BE2C (cell line): ENCODE data around the gene THAP9. TPM values are rescaled to one million over a fixed set of nuclear protein-coding genes. Genes with fewer than 3 reads are reported as not detected.
"Not testable (repeated sequence)": the region's sequence is repeated elsewhere in the genome, so short reads cannot be mapped to it uniquely, and the experiment has no call there.

Experiments used
- DNase-seq: peaks from one replicate; pipeline ENCODE4 v3.0.0-alpha.2; 2020
- H3K27me3 ChIP-seq: fragments of 250-450 bp; sonication (Bioruptor Pico); 2 replicates; pipeline ENCODE4 v1.5.1; 2020; ENCODE audit warnings: mild to moderate bottlenecking
- H3K36me3 ChIP-seq: fragments of 250-450 bp; sonication (Bioruptor Pico); 2 replicates; pipeline ENCODE4 v1.5.1; 2020; ENCODE audit warnings: mild to moderate bottlenecking
- H3K4me1 ChIP-seq: fragments of 250-450 bp; sonication (Bioruptor Pico); 2 replicates; pipeline ENCODE4 v1.5.1; 2020
- H3K4me3 ChIP-seq: 2 replicates; pipeline ENCODE4 v1.5.1; 2011; ENCODE audit warnings: low read depth, low read length
- H3K9me3 ChIP-seq: fragments of 250-450 bp; sonication (Bioruptor Pico); 2 replicates; pipeline ENCODE4 v1.5.1; 2020
- polyA plus RNA-seq: library from polyadenylated mRNA; unstranded; fragments of >200 nt; gene quantifications from one replicate; pipeline ENCODE4 v1.2.1, GENCODE V29; 2012; ENCODE audit warnings: low read depth, missing spikeins; ENCODE audit not compliant: insufficient read length, insufficient read depth
- TF ChIP-seq, protein P1 (sequence below): IDR thresholded peaks from 2 replicates; pipeline ENCODE4 v1.5.1; 2012; ENCODE audit warnings: mild to moderate bottlenecking, low read depth, low read length

THAP9 gene, protein sequence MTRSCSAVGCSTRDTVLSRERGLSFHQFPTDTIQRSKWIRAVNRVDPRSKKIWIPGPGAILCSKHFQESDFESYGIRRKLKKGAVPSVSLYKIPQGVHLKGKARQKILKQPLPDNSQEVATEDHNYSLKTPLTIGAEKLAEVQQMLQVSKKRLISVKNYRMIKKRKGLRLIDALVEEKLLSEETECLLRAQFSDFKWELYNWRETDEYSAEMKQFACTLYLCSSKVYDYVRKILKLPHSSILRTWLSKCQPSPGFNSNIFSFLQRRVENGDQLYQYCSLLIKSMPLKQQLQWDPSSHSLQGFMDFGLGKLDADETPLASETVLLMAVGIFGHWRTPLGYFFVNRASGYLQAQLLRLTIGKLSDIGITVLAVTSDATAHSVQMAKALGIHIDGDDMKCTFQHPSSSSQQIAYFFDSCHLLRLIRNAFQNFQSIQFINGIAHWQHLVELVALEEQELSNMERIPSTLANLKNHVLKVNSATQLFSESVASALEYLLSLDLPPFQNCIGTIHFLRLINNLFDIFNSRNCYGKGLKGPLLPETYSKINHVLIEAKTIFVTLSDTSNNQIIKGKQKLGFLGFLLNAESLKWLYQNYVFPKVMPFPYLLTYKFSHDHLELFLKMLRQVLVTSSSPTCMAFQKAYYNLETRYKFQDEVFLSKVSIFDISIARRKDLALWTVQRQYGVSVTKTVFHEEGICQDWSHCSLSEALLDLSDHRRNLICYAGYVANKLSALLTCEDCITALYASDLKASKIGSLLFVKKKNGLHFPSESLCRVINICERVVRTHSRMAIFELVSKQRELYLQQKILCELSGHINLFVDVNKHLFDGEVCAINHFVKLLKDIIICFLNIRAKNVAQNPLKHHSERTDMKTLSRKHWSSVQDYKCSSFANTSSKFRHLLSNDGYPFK
- polyA plus RNA-seq = 3.0 TPM

DNA sequence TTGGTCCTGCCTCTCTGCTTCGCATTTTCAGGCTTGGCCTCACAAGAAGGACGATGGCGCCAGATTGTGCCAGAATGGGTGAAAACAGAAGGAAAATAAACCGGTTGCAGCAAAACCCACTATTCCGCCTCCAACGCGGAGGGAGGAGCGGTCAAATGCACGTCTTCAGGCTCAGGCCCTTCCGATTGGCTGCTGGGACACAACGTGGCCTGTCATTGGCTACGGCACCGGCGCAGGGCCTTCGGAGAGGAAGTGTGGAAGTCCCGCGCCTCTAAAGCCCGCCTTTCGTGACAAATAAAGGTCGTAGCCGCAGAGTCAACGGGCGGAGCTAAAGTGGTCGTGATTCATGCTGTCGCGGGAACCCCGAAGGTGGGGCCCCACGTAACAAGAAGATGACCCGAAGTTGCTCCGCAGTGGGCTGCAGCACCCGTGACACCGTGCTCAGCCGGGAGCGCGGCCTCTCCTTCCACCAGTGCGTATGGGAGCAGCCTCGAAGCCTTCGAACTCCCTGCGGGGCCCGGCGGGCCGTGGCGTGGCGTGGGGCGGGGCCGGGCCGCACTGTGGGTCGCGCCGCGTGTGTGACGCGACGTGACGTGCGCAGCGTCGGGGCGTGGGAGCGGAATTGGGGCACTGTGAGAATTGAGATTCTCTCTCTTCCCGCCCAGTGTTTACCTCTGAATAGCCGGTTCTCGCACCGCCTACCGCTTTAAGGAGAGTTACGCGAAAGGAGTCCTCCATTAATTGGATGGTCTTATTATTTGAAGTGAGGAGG, at the start of gene THAP9:
THAP9 (plus strand) TSS at position 325 of the 772 bp plus-strand sequence; CDS start at position 393, 68 bp downstream.
- TF ChIP-seq, protein P1, sequence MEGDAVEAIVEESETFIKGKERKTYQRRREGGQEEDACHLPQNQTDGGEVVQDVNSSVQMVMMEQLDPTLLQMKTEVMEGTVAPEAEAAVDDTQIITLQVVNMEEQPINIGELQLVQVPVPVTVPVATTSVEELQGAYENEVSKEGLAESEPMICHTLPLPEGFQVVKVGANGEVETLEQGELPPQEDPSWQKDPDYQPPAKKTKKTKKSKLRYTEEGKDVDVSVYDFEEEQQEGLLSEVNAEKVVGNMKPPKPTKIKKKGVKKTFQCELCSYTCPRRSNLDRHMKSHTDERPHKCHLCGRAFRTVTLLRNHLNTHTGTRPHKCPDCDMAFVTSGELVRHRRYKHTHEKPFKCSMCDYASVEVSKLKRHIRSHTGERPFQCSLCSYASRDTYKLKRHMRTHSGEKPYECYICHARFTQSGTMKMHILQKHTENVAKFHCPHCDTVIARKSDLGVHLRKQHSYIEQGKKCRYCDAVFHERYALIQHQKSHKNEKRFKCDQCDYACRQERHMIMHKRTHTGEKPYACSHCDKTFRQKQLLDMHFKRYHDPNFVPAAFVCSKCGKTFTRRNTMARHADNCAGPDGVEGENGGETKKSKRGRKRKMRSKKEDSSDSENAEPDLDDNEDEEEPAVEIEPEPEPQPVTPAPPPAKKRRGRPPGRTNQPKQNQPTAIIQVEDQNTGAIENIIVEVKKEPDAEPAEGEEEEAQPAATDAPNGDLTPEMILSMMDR = no peak

GRCh38 chr4:82851318-82851717, 49.2 kb upstream of the THAP9 start:
- no peaks in the 10 kb centered on the region for H3K4me1 ChIP-seq
- H3K27me3 ChIP-seq = no peaks in the 10 kb centered on the region
- H3K9me3 ChIP-seq = no peaks in the 10 kb centered on the region
- H3K36me3 ChIP-seq = peaks cover 72% of the 10 kb centered on the region
- no peak for DNase-seq
- H3K4me3 ChIP-seq = no peak overlapping the region
- TF ChIP-seq, protein P1 = no peak

More for the DNA sequence above, at the start of gene THAP9:
- Histone ChIP-seq H3K4me3 (peak within 1 kb of the TSS; percentile 74), H3K9me3 (no peaks in the 10 kb centered on the region), H3K27me3 (no peaks in the 10 kb centered on the region), H3K4me1 (no peaks in the 10 kb centered on the region), H3K36me3 (peaks cover 24% of the 10 kb centered on the region)
- peak; percentile 98 for DNase-seq

DNA sequence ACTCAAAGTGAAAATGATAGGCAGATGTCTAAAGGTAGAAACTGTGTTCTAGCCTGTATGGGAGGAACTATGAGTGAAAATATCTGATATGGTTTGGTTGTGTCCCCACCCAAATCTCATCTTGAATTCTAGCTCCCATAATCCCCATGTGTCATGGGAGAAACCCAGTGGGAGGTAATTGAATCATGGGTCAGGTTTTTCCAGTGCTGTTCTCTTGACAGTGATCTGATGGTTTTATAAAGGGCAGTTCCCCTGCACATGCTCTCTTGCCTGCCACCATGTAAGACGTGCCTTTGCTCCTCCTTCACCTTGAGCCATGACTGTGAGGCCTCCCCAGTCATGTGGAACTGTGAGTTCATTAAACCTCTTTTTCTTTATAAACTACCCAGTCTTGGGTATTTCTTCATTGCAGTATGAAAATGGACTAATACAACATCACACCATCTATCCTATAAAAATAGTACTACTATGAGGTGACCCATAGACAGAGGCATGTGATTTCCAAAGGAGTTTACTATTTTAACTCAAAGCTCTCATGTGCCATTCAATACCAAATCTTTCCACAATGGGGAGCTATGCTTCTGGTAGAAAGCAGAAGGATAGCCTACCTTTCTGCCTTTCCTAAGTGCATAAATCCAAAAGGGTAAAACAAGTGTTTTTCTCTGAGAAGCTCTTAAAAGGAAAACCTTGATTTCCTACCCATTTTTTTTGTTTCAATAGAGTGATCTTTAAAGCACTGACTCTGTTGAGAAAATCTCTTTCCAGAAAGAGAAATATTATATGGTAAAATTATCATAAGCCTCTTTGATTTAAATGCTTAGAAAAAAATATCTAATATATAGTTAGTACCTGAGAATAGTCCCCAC, 48.4 kb upstream of the THAP9 start:
- H3K4me3 ChIP-seq = no peak overlapping the region
- peaks cover 73% of the 10 kb centered on the region for H3K36me3 ChIP-seq
- no peaks in the 10 kb centered on the region for H3K27me3 ChIP-seq
- TF ChIP-seq, protein P1 = peak; percentile 62
- no peaks in the 10 kb centered on the region for H3K9me3 ChIP-seq
- no peaks in the 10 kb centered on the region for H3K4me1 ChIP-seq
- no peak for DNase-seq

DNA sequence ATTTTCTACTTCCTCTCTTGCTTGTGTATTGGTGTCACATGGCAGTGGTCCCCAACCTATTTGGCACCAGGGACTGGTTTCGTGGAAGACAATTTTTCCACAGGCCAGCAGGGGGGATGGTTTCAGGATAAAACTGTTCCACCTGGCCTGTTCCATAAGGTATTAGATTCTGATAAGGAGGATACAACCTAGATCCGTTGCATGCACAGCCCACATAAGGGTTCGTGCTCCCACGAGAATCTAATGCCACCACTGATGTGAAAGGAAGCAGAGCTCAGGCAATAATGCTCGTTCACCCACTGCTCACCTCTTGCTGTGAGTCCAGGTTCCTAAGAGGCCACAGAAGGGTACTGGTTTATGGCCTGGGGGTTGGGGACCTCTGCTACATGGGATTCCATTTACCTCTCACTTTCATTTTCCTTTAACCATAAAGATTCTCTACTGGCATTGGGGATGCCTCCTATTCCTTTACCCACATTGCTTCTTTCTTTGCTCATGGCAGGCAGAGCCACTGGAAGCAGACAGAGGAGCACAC, 47.7 kb upstream of the THAP9 start:
- no peaks in the 10 kb centered on the region for H3K27me3 ChIP-seq
- TF ChIP-seq, protein P1 = no peak; the same call in 1 of the 2 replicates
- H3K9me3 ChIP-seq = no peaks in the 10 kb centered on the region
- H3K4me1 ChIP-seq = no peaks in the 10 kb centered on the region
- DNase-seq = peak; percentile 8
- peaks cover 73% of the 10 kb centered on the region for H3K36me3 ChIP-seq
- H3K4me3 ChIP-seq = no peak overlapping the region

- DNase-seq, H3K4me3 ChIP-seq, H3K4me1 ChIP-seq, H3K27me3 ChIP-seq, H3K9me3 ChIP-seq: not testable (repeated sequence)
- peaks cover 59% of the 10 kb centered on the region for H3K36me3 ChIP-seq
These were observed 40.0 kb upstream of the THAP9 start for GRCh38 chr4:82860487-82860886.
